Cerebellar nuclear complex (tissue), 1 donor: Measurements from ENCODE around the gene MRPS24.
"Not testable (repeated sequence)": the region's sequence is repeated elsewhere in the genome, so short reads cannot be mapped to it uniquely, and the experiment has no call there.

Experiments
- DNase-seq, 2 experiments: peaks; one replicate each; lab custom pipeline; 2025; lab: John Stamatoyannopoulos, UW

MRPS24 gene

GRCh38 chr7:43838201-43838658 is 31.1 kb downstream of the MRPS24 start:
- DNase-seq, result no peak

GRCh38 chr7:43834463-43835251 is 34.7 kb downstream of the MRPS24 start:
- no peak for DNase-seq

- not testable (repeated sequence) for DNase-seq
These were observed 38.4 kb downstream of the MRPS24 start for GRCh38 chr7:43830917-43831316.

- no peak for DNase-seq
These were observed 43.9 kb downstream of the MRPS24 start for GRCh38 chr7:43825391-43825808.

GRCh38 chr7:43824963-43825362 is 44.4 kb downstream of the MRPS24 start:
- no peak for DNase-seq

- not testable (repeated sequence) for DNase-seq
These were observed 44.8 kb downstream of the MRPS24 start for GRCh38 chr7:43824513-43824912.

GRCh38 chr7:43823941-43824340 is 45.4 kb downstream of the MRPS24 start:
- DNase-seq, result no peak

GRCh38 chr7:43823425-43823824 is 45.9 kb downstream of the MRPS24 start:
- DNase-seq, result not testable (repeated sequence)
